IPS-NIHi7 (cell line): Measurements from ENCODE around the gene SYTL4.
A peak's percentile ranks its signal among the peaks of the same experiment; 100 is the strongest.

ENCODE experiments used
- DNase-seq: peaks from one replicate; pipeline ENCODE4 v3.0.0; 2012; ENCODE audit warnings: mixed read lengths; ENCODE audit errors: extremely low spot score

The SYTL4 gene

GRCh38 chrX:100648458-100649417 is 83.2 kb downstream of the SYTL4 start:
- peak; percentile 44 for DNase-seq

- DNase-seq, result no peak
These were observed 84.2 kb downstream of the SYTL4 start for GRCh38 chrX:100647739-100648138.

GRCh38 chrX:100647095-100647494 is 84.8 kb downstream of the SYTL4 start:
- DNase-seq, result no peak

- no peak for DNase-seq
These were observed 86.8 kb downstream of the SYTL4 start for GRCh38 chrX:100645106-100645505.

- no peak for DNase-seq
These were observed 87.7 kb downstream of the SYTL4 start, which contains the start of gene SRPX2 for GRCh38 chrX:100643956-100644860. SRPX2 (plus strand) TSS chrX:100644199; CDS start chrX:100646323, 2,124 bp downstream.

GRCh38 chrX:100643212-100643611 is 88.7 kb downstream of the SYTL4 start:
- no peak for DNase-seq

GRCh38 chrX:100642290-100642689 is 89.6 kb downstream of the SYTL4 start:
- DNase-seq, result peak; percentile 37

GRCh38 chrX:100636321-100636991 is 95.5 kb downstream of the SYTL4 start, which contains the start of gene TSPAN6:
TSPAN6 (minus strand) TSS chrX:100636806; CDS start chrX:100636694, 112 bp downstream.
- DNase-seq, result peak; percentile 74

GRCh38 chrX:100635989-100636320 is 96.0 kb downstream of the SYTL4 start:
- DNase-seq, result no peak

- DNase-seq, result no peak
These were observed 96.9 kb downstream of the SYTL4 start for GRCh38 chrX:100635040-100635439.

- DNase-seq, result no peak
These were observed 105.9 kb downstream of the SYTL4 start for GRCh38 chrX:100625985-100626491.
